Fibroblast of lung (primary cell): ENCODE data around the gene PLCG2.
"Not testable (repeated sequence)": the region's sequence is repeated elsewhere in the genome, so short reads cannot be mapped to it uniquely, and the experiment has no call there.

ENCODE experiments used
- EZH2 ChIP-seq: IDR thresholded peaks from 2 replicates; pipeline ENCODE4 v1.5.1; 2012; ENCODE audit warnings: low read length, control low read depth, mild to moderate bottlenecking; ENCODE audit errors: missing control alignments
- TF ChIP-seq, protein P1 (sequence below), 2 donors: IDR thresholded peaks in 1 of 2; conservative IDR thresholded peaks in 1 of 2; 1 replicate in 1 of 2; 2 replicates in 1 of 2; pipeline ENCODE4 v1.5.1; 2011 to 2012; ENCODE audit warnings: low read length in 2 of 2, control low read depth in 1 of 2, inconsistent platforms in 1 of 2, low read depth in 1 of 2, mild to moderate bottlenecking in 1 of 2

- TF ChIP-seq, protein P1, sequence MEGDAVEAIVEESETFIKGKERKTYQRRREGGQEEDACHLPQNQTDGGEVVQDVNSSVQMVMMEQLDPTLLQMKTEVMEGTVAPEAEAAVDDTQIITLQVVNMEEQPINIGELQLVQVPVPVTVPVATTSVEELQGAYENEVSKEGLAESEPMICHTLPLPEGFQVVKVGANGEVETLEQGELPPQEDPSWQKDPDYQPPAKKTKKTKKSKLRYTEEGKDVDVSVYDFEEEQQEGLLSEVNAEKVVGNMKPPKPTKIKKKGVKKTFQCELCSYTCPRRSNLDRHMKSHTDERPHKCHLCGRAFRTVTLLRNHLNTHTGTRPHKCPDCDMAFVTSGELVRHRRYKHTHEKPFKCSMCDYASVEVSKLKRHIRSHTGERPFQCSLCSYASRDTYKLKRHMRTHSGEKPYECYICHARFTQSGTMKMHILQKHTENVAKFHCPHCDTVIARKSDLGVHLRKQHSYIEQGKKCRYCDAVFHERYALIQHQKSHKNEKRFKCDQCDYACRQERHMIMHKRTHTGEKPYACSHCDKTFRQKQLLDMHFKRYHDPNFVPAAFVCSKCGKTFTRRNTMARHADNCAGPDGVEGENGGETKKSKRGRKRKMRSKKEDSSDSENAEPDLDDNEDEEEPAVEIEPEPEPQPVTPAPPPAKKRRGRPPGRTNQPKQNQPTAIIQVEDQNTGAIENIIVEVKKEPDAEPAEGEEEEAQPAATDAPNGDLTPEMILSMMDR (conservative IDR thresholded peaks at IDR 0.05 in 1 of 2, IDR thresholded peaks at IDR 0.05 in 1 of 2; ENCODE audit: low read depth in 1 of 2, low read length in 2 of 2) = not testable (repeated sequence)
- not testable (repeated sequence) for TF ChIP-seq EZH2
Observed at GRCh38 chr16:81934711-81935110, 155.6 kb downstream of the PLCG2 start.
